HEK293 (cell line): Measurements from ENCODE around the gene PCDHGB3.

Experiments
- CTCF ChIA-PET: fragments of 350-600 bp; formaldehyde crosslinking; extraction: SDS; loops from one replicate; lab custom pipeline; 2021; ENCODE audit warnings: antibody characterized with exemption; lab: Yijun Ruan, JAX
- POLR2A ChIA-PET: fragments of 300-600 bp; formaldehyde crosslinking; extraction: SDS; loops from one replicate; lab custom pipeline; 2020; ENCODE audit warnings: antibody characterized with exemption, inconsistent platforms; lab: Yijun Ruan, JAX
- H3K27ac ChIP-seq: fragments of 200-500 bp; sonication (Bioruptor generic); 2 replicates; pipeline ENCODE4 v1.5.1; 2014; ENCODE audit warnings: low read depth, low read length, control low read depth, inconsistent platforms; ENCODE audit errors: extremely low read depth
- H3K36me3 ChIP-seq, 2 experiments: fragments of 200-500 bp in 1 of 2; sonication (Bioruptor generic) in 1 of 2; 1 replicate in 1 of 2; 2 replicates in 1 of 2; pipeline ENCODE4 v1.5.1; 2014 to 2017; ENCODE audit warnings: inconsistent platforms in 2 of 2, low read length in 2 of 2; ENCODE audit not compliant: control insufficient read depth in 2 of 2, insufficient read depth in 1 of 2
- H3K4me1 ChIP-seq: fragments of 200-500 bp; sonication (Bioruptor generic); 2 replicates; pipeline ENCODE4 v1.5.1; 2014; ENCODE audit warnings: mild to moderate bottlenecking, low read length, inconsistent platforms; ENCODE audit not compliant: control insufficient read depth, insufficient read depth
- H3K4me3 ChIP-seq: 2 replicates; pipeline ENCODE4 v1.5.1; 2011; ENCODE audit warnings: low read depth, mild to moderate bottlenecking, control low read depth, low read length, moderate library complexity
- H3K9me3 ChIP-seq: fragments of 200-500 bp; sonication (Bioruptor generic); 2 replicates; pipeline ENCODE4 v1.5.1; 2014; ENCODE audit warnings: low read depth, low read length, inconsistent platforms; ENCODE audit not compliant: control insufficient read depth, insufficient read depth
- MEIS1 ChIP-seq: sonication (generic); formaldehyde crosslinking; IDR thresholded peaks from 2 replicates; pipeline ENCODE4 v1.8.1; 2022; ENCODE audit warnings: missing genetic modification reagents, mild to moderate bottlenecking, borderline replicate concordance
- MZF1 ChIP-seq: fragments of 450-650 bp; formaldehyde crosslinking; IDR thresholded peaks from 2 replicates; pipeline ENCODE4 v1.5.1; 2017; ENCODE audit warnings: missing biosample characterization, missing genetic modification characterization, borderline replicate concordance
- SETDB1 ChIP-seq: IDR thresholded peaks from one replicate; pipeline ENCODE4 v1.6.1; 2017; ENCODE audit warnings: mild to moderate bottlenecking, low read length, moderate library complexity, mixed read lengths; ENCODE audit not compliant: insufficient read length
- SP2 ChIP-seq: fragments of 450-650 bp; formaldehyde crosslinking; IDR thresholded peaks from 2 replicates; pipeline ENCODE4 v1.5.1; 2016; ENCODE audit warnings: missing biosample characterization, missing genetic modification characterization
- WT1 ChIP-seq: fragments of 450-650 bp; formaldehyde crosslinking; IDR thresholded peaks from 2 replicates; pipeline ENCODE4 v1.5.1; 2016; ENCODE audit warnings: missing biosample characterization, missing genetic modification characterization
- ZBTB1 ChIP-seq: fragments of 450-650 bp; formaldehyde crosslinking; IDR thresholded peaks from 2 replicates; pipeline ENCODE4 v1.5.1; 2016; ENCODE audit warnings: missing biosample characterization, missing genetic modification characterization
- ZBTB17 ChIP-seq: fragments of 450-650 bp; formaldehyde crosslinking; IDR thresholded peaks from 2 replicates; pipeline ENCODE4 v1.5.1; 2016; ENCODE audit warnings: missing biosample characterization, missing genetic modification characterization
- ZBTB20 ChIP-seq: fragments of 450-650 bp; formaldehyde crosslinking; IDR thresholded peaks from 2 replicates; pipeline ENCODE4 v1.5.1; 2016; ENCODE audit warnings: missing biosample characterization, missing genetic modification characterization
- ZBTB21 ChIP-seq: fragments of 450-650 bp; formaldehyde crosslinking; IDR thresholded peaks from 2 replicates; pipeline ENCODE4 v1.5.1; 2017; ENCODE audit warnings: missing biosample characterization, missing genetic modification characterization
- ZBTB6 ChIP-seq: fragments of 450-650 bp; formaldehyde crosslinking; IDR thresholded peaks from 2 replicates; pipeline ENCODE4 v1.5.1; 2017; ENCODE audit warnings: missing biosample characterization, missing genetic modification characterization
- ZNF138 ChIP-seq: fragments of 450-650 bp; formaldehyde crosslinking; IDR thresholded peaks from 2 replicates; pipeline ENCODE4 v1.5.1; 2016; ENCODE audit warnings: missing biosample characterization, missing genetic modification characterization, borderline replicate concordance
- ZNF146 ChIP-seq: fragments of 450-650 bp; formaldehyde crosslinking; IDR thresholded peaks from 2 replicates; pipeline ENCODE4 v1.5.1; 2016; ENCODE audit warnings: missing biosample characterization, missing genetic modification characterization
- ZNF157 ChIP-seq: fragments of 450-650 bp; formaldehyde crosslinking; IDR thresholded peaks from 2 replicates; pipeline ENCODE4 v1.5.1; 2016; ENCODE audit warnings: missing biosample characterization, missing genetic modification characterization
- ZNF169 ChIP-seq: fragments of 450-650 bp; formaldehyde crosslinking; IDR thresholded peaks from 2 replicates; pipeline ENCODE4 v1.5.1; 2016; ENCODE audit warnings: missing biosample characterization, missing genetic modification characterization
- ZNF24 ChIP-seq: fragments of 450-650 bp; formaldehyde crosslinking; IDR thresholded peaks from 2 replicates; pipeline ENCODE4 v1.5.1; 2016; ENCODE audit warnings: missing biosample characterization, missing genetic modification characterization
- ZNF350 ChIP-seq: fragments of 450-650 bp; formaldehyde crosslinking; IDR thresholded peaks from 2 replicates; pipeline ENCODE4 v1.5.0; 2017; ENCODE audit warnings: missing biosample characterization, mild to moderate bottlenecking, missing genetic modification characterization
- ZNF510 ChIP-seq: fragments of 450-650 bp; formaldehyde crosslinking; IDR thresholded peaks from 2 replicates; pipeline ENCODE4 v1.5.1; 2018; ENCODE audit warnings: mild to moderate bottlenecking, missing genetic modification characterization, missing biosample characterization; ENCODE audit not compliant: insufficient replicate concordance
- ZNF571 ChIP-seq: fragments of 450-650 bp; formaldehyde crosslinking; IDR thresholded peaks from 2 replicates; pipeline ENCODE4 v1.5.0; 2017; ENCODE audit warnings: missing biosample characterization, missing genetic modification characterization
- ZNF600 ChIP-seq: fragments of 450-650 bp; formaldehyde crosslinking; IDR thresholded peaks from 2 replicates; pipeline ENCODE4 v1.5.1; 2016; ENCODE audit warnings: missing biosample characterization, missing genetic modification characterization
- ZNF692 ChIP-seq: fragments of 450-650 bp; formaldehyde crosslinking; IDR thresholded peaks from 2 replicates; pipeline ENCODE4 v1.5.1; 2016; ENCODE audit warnings: missing biosample characterization, missing genetic modification characterization
- TF ChIP-seq, protein P1 (sequence below): fragments of 450-650 bp; formaldehyde crosslinking; IDR thresholded peaks from 2 replicates; pipeline ENCODE4 v1.5.1; 2017; ENCODE audit warnings: missing biosample characterization, missing genetic modification characterization
- TF ChIP-seq, protein P2 (sequence below): fragments of 450-650 bp; formaldehyde crosslinking; IDR thresholded peaks from 2 replicates; pipeline ENCODE4 v1.5.1; 2017; ENCODE audit warnings: missing biosample characterization, missing genetic modification characterization
- TF ChIP-seq, protein P3 (sequence below): fragments of 450-650 bp; formaldehyde crosslinking; optimal IDR thresholded peaks from 2 replicates; pipeline ENCODE3; 2016; ENCODE audit warnings: missing biosample characterization, mild to moderate bottlenecking, missing genetic modification characterization

Gene PCDHGB3

GRCh38 chr5:141366016-141366896 is 3.8 kb upstream of the PCDHGB3 start:
- H3K4me1 ChIP-seq: no peaks in the 10 kb centered on the region
- H3K9me3 ChIP-seq: no peaks in the 10 kb centered on the region
- POLR2A ChIA-PET: no interaction called here
- no peaks in the 10 kb centered on the region for H3K36me3 ChIP-seq
- H3K4me3 ChIP-seq: no peak overlapping the region
- H3K27ac ChIP-seq: no peak overlapping the region
- no peak for TF ChIP-seq ZNF510 (tag by site-specific recombination)
- no peak for TF ChIP-seq ZNF169 (tag by site-specific recombination)
- TF ChIP-seq ZBTB17 (tag by site-specific recombination): no peak
- TF ChIP-seq ZBTB21 (tag by site-specific recombination): no peak
- TF ChIP-seq MZF1 (tag by site-specific recombination): no peak
- no peak for TF ChIP-seq ZNF600
- TF ChIP-seq ZNF24 (tag by site-specific recombination): no peak
- no peak for TF ChIP-seq ZNF571 (tag by site-specific recombination)
- no peak for TF ChIP-seq ZNF146 (tag by site-specific recombination)
- TF ChIP-seq, protein P1, sequence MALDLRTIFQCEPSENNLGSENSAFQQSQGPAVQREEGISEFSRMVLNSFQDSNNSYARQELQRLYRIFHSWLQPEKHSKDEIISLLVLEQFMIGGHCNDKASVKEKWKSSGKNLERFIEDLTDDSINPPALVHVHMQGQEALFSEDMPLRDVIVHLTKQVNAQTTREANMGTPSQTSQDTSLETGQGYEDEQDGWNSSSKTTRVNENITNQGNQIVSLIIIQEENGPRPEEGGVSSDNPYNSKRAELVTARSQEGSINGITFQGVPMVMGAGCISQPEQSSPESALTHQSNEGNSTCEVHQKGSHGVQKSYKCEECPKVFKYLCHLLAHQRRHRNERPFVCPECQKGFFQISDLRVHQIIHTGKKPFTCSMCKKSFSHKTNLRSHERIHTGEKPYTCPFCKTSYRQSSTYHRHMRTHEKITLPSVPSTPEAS (tag by site-specific recombination): no peak
- no peak for TF ChIP-seq ZNF350 (tag by site-specific recombination)
- no peak for TF ChIP-seq SP2 (tag by site-specific recombination)
- TF ChIP-seq ZBTB20 (tag by site-specific recombination): no peak
- TF ChIP-seq ZBTB1 (tag by site-specific recombination): no peak
- TF ChIP-seq, all 188 proteins: peak for 0
- CTCF ChIA-PET: interaction anchor here (0.5 to 0.8 kb wide), 4 partner anchors 8 to 30 kb away, joined by 3 to 4 read pairs (median 3); partner anchors contain the start of gene PCDHGA7

- TF ChIP-seq, protein P2, sequence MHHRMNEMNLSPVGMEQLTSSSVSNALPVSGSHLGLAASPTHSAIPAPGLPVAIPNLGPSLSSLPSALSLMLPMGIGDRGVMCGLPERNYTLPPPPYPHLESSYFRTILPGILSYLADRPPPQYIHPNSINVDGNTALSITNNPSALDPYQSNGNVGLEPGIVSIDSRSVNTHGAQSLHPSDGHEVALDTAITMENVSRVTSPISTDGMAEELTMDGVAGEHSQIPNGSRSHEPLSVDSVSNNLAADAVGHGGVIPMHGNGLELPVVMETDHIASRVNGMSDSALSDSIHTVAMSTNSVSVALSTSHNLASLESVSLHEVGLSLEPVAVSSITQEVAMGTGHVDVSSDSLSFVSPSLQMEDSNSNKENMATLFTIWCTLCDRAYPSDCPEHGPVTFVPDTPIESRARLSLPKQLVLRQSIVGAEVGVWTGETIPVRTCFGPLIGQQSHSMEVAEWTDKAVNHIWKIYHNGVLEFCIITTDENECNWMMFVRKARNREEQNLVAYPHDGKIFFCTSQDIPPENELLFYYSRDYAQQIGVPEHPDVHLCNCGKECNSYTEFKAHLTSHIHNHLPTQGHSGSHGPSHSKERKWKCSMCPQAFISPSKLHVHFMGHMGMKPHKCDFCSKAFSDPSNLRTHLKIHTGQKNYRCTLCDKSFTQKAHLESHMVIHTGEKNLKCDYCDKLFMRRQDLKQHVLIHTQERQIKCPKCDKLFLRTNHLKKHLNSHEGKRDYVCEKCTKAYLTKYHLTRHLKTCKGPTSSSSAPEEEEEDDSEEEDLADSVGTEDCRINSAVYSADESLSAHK (tag by site-specific recombination): no peak
- no peak for TF ChIP-seq ZBTB6 (tag by site-specific recombination)
- no peak for TF ChIP-seq SETDB1
- TF ChIP-seq ZNF157: no peak
- no peak for TF ChIP-seq ZNF692
- no peak for TF ChIP-seq ZNF138 (tag by site-specific recombination)
- TF ChIP-seq ZBTB21 (tag by site-specific recombination): no peak
- no peak for TF ChIP-seq MEIS1 (CRISPR knock-in tag)
- TF ChIP-seq WT1 (tag by site-specific recombination): no peak
- TF ChIP-seq, protein P3, sequence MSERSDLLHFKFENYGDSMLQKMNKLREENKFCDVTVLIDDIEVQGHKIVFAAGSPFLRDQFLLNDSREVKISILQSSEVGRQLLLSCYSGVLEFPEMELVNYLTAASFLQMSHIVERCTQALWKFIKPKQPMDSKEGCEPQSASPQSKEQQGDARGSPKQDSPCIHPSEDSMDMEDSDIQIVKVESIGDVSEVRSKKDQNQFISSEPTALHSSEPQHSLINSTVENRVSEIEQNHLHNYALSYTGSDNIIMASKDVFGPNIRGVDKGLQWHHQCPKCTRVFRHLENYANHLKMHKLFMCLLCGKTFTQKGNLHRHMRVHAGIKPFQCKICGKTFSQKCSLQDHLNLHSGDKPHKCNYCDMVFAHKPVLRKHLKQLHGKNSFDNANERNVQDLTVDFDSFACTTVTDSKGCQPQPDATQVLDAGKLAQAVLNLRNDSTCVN (tag by site-specific recombination): no peak
Observed at GRCh38 chr5:141371572-141372475, 1.8 kb downstream of the PCDHGB3 start.

More at GRCh38 chr5:141371572-141372475, 1.8 kb downstream of the PCDHGB3 start:
- Histone ChIP-seq H3K9me3 (no peaks in the 10 kb centered on the region; the same call in 1 of the 2 replicates), H3K4me1 (no peaks in the 10 kb centered on the region), H3K27ac (no peak overlapping the region), H3K36me3 (no peaks in the 10 kb centered on the region), H3K4me3 (no peak overlapping the region)
- ChIA-PET CTCF (interaction anchor here (0.9 to 3.3 kb wide), 8 partner anchors 16 to 194 kb away, joined by 3 to 22 read pairs (median 6); partner anchors contain the start of genes PCDHGA2, PCDHGA4, PCDHGB1 and PCDHGB5), POLR2A (no interaction called here)
